Measurements from ENCODE around the gene SSPN. TPM values are rescaled to one million over a fixed set of nuclear protein-coding genes. Genes with fewer than 3 reads are reported as not detected.

SSPN gene
- polyA plus RNA-seq, 1 donor from 2014 or later, result 0.26 TPM

DNA sequence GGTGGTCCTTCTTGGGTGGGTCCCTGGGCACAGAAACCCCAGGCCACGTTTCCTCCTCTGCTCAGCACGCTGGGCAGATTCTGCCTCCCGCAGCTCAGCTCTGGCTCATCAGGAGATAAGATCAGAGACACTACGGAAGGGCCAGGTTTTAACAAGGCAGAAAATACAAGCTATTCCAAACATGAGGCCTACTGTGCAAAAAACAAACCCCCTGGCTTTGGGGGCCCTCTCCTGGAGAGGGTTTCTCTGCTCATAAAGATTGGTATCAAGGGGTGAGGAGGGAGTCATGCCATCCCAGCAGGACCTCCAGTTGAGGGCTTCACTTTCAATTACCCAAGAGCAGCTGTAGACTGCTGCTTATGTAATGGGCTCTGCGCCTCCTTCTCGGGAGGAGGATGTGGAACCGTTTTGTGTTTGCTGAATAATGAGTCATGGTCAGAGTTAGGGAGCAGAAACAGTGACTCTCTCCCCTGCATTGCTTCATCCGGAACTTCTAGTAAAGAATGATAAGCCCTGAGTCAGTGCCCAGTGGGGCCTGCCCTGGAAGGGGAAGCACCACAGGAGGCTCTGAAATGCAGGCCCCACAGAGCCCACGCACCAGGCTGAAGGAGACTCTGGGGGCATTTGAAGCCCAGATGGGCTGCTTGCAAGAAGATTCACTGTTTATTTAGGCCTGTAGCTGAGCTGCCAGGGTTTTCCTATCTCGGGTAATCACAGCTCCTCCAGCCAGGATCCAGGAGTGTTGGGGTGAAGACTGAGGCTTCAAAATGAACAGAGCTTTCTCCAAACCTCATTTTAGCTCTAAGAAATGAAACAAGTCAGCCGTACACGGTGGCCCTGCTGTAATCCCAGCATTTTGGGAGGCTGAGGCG is 79.3 kb downstream of the SSPN start:
- Histone ChIP-seq H2AFZ (ENCODE audit: low read depth, low read length) (no peak overlapping the region), H4K20me1 (ENCODE audit: insufficient read depth) (no peaks in the 10 kb centered on the region), H3K9ac (ENCODE audit: low read length) (no peak overlapping the region), H3K4me3 (ENCODE audit: low read length) (no peak overlapping the region), H3K4me2 (ENCODE audit: low read length) (no peak overlapping the region), H3K9me3 (ENCODE audit: low read length) (no peaks in the 10 kb centered on the region), H3K9me2 (ENCODE audit: insufficient read depth, low read length) (no peaks in the 10 kb centered on the region), H3F3A (ENCODE audit: insufficient read depth, low read length, poor library complexity, severe bottlenecking) (no peaks in the 10 kb centered on the region), H3K79me2 (replicated peaks; ENCODE audit: insufficient read depth, low read length) (no peaks in the 10 kb centered on the region), H3K36me3 (ENCODE audit: insufficient read depth, low read length) (no peaks in the 10 kb centered on the region), H3K27ac (ENCODE audit: low read length) (no peak overlapping the region), H3K27me3 (ENCODE audit: insufficient read depth, low read depth, low read length) (no peaks in the 10 kb centered on the region)
- TF ChIP-seq SMC3 (conservative IDR thresholded peaks at IDR 0.05; ENCODE audit: poor library complexity) (no peak), MXI1 (conservative IDR thresholded peaks at IDR 0.05; ENCODE audit: poor library complexity, severe bottlenecking) (no peak), RAD21 (conservative IDR thresholded peaks at IDR 0.05) (no peak), POLR2AphosphoS5 (IDR thresholded peaks at IDR 0.05) (no peak), EZH2 (IDR thresholded peaks at IDR 0.05; ENCODE audit: borderline replicate concordance, insufficient read depth, low read length, poor library complexity, severe bottlenecking) (no peak), TAF1 (IDR thresholded peaks at IDR 0.05; ENCODE audit: low read depth) (no peak)
- TF ChIP-seq, protein P1, sequence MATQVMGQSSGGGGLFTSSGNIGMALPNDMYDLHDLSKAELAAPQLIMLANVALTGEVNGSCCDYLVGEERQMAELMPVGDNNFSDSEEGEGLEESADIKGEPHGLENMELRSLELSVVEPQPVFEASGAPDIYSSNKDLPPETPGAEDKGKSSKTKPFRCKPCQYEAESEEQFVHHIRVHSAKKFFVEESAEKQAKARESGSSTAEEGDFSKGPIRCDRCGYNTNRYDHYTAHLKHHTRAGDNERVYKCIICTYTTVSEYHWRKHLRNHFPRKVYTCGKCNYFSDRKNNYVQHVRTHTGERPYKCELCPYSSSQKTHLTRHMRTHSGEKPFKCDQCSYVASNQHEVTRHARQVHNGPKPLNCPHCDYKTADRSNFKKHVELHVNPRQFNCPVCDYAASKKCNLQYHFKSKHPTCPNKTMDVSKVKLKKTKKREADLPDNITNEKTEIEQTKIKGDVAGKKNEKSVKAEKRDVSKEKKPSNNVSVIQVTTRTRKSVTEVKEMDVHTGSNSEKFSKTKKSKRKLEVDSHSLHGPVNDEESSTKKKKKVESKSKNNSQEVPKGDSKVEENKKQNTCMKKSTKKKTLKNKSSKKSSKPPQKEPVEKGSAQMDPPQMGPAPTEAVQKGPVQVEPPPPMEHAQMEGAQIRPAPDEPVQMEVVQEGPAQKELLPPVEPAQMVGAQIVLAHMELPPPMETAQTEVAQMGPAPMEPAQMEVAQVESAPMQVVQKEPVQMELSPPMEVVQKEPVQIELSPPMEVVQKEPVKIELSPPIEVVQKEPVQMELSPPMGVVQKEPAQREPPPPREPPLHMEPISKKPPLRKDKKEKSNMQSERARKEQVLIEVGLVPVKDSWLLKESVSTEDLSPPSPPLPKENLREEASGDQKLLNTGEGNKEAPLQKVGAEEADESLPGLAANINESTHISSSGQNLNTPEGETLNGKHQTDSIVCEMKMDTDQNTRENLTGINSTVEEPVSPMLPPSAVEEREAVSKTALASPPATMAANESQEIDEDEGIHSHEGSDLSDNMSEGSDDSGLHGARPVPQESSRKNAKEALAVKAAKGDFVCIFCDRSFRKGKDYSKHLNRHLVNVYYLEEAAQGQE (IDR thresholded peaks at IDR 0.05; ENCODE audit: borderline replicate concordance), result no peak

DNA sequence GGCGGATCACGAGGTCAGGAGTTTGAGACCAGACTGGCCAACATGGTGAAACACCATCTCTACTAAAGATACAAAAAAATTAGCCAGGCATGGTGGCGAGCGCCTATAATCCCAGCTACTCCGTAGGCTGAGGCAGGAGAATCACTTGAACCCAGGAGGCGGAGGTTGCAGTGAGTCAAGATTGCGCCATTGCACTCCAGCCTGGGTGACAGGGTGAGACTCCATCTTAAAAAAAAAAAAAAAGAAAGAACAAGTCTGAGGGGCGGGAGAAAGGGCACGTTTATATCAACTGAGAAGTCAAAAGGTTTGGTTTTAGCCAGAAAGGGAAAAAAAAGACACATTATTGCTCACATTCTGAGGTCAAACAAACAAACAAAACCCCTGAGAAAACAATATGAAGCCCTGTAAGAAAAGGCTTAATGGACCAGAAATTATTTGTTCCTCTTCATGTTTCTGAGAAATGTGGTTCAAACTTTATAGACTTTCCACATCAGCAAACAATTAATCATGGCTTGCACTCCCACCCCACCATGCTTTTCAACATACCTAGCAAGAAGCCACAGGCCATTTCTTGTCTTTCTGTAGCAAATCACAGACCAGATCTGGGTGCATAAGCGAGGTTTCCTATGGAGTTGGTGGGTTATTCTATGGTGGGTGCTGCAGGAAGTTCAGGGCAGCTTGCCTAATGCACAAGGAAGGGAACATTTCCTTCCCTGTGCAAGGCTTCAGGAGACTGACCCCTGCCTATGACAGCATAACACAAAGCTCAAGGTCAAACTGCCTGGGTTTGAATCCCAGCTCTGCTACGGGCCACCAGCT is 80.1 kb downstream of the SSPN start:
- Histone ChIP-seq H4K20me1 (ENCODE audit: insufficient read depth) (no peaks in the 10 kb centered on the region), H3K79me2 (replicated peaks; ENCODE audit: insufficient read depth, low read length) (no peaks in the 10 kb centered on the region), H3K4me3 (ENCODE audit: low read length) (no peak overlapping the region), H2AFZ (ENCODE audit: low read depth, low read length) (no peak overlapping the region), H3F3A (ENCODE audit: insufficient read depth, low read length, poor library complexity, severe bottlenecking) (no peaks in the 10 kb centered on the region), H3K4me2 (ENCODE audit: low read length) (no peak overlapping the region), H3K9ac (ENCODE audit: low read length) (no peak overlapping the region), H3K36me3 (ENCODE audit: insufficient read depth, low read length) (no peaks in the 10 kb centered on the region), H3K27ac (ENCODE audit: low read length) (no peak overlapping the region), H3K9me3 (ENCODE audit: low read length) (no peaks in the 10 kb centered on the region), H3K27me3 (ENCODE audit: insufficient read depth, low read depth, low read length) (no peaks in the 10 kb centered on the region), H3K9me2 (ENCODE audit: insufficient read depth, low read length) (no peaks in the 10 kb centered on the region)
- TF ChIP-seq MXI1 (conservative IDR thresholded peaks at IDR 0.05; ENCODE audit: poor library complexity, severe bottlenecking), result no peak
- no peak for TF ChIP-seq EP300 (conservative IDR thresholded peaks at IDR 0.05; ENCODE audit: poor library complexity, severe bottlenecking)
- TF ChIP-seq, protein P1 (IDR thresholded peaks at IDR 0.05; ENCODE audit: borderline replicate concordance), result no peak
- no peak for TF ChIP-seq TAF1 (IDR thresholded peaks at IDR 0.05; ENCODE audit: low read depth)
- no peak for TF ChIP-seq EZH2 (IDR thresholded peaks at IDR 0.05; ENCODE audit: borderline replicate concordance, insufficient read depth, low read length, poor library complexity, severe bottlenecking)
- TF ChIP-seq, protein P2, sequence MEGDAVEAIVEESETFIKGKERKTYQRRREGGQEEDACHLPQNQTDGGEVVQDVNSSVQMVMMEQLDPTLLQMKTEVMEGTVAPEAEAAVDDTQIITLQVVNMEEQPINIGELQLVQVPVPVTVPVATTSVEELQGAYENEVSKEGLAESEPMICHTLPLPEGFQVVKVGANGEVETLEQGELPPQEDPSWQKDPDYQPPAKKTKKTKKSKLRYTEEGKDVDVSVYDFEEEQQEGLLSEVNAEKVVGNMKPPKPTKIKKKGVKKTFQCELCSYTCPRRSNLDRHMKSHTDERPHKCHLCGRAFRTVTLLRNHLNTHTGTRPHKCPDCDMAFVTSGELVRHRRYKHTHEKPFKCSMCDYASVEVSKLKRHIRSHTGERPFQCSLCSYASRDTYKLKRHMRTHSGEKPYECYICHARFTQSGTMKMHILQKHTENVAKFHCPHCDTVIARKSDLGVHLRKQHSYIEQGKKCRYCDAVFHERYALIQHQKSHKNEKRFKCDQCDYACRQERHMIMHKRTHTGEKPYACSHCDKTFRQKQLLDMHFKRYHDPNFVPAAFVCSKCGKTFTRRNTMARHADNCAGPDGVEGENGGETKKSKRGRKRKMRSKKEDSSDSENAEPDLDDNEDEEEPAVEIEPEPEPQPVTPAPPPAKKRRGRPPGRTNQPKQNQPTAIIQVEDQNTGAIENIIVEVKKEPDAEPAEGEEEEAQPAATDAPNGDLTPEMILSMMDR (IDR thresholded peaks at IDR 0.05; ENCODE audit: poor library complexity, severe bottlenecking), result no peak
- no peak for TF ChIP-seq RAD21 (conservative IDR thresholded peaks at IDR 0.05)
- no peak for TF ChIP-seq SMC3 (conservative IDR thresholded peaks at IDR 0.05; ENCODE audit: poor library complexity)
- TF ChIP-seq POLR2AphosphoS5 (IDR thresholded peaks at IDR 0.05), result no peak

All from neural cell (in vitro differentiated cells).